Peyer's patch (tissue), 4 donors: Measurements from ENCODE around the gene SESN2. TPM values are rescaled to one million over a fixed set of nuclear protein-coding genes. Genes with fewer than 3 reads are reported as not detected.

Experiments
- DNase-seq, 3 donors: peaks; one replicate each; pipeline ENCODE4 v3.0.0-alpha.2; 2017 to 2019
- H3K27ac ChIP-seq, 4 donors: fragments of 200-600 bp; sonication (generic); one replicate each; pipeline ENCODE4 v1.5.1; 2016 to 2019
- H3K27me3 ChIP-seq, 2 donors: fragments of 200-600 bp; sonication (generic); one replicate each; pipeline ENCODE4 v1.5.1; 2019
- H3K36me3 ChIP-seq, 3 donors: fragments of 200-600 bp; sonication (generic); one replicate each; pipeline ENCODE4 v1.5.1; 2016 to 2019
- H3K4me1 ChIP-seq, 4 donors: fragments of 200-600 bp; sonication (generic); one replicate each; pipeline ENCODE4 v1.5.1; 2016 to 2019
- H3K4me3 ChIP-seq, 4 donors: fragments of 200-600 bp; sonication (generic); 1 replicate in 3 of 4; 2 replicates in 1 of 4; pipeline ENCODE4 v1.5.1; 2016 to 2019; ENCODE audit warnings: mild to moderate bottlenecking in 1 of 4
- H3K9me3 ChIP-seq, 4 donors: fragments of 200-600 bp; sonication (generic); one replicate each; pipeline ENCODE4 v1.5.1; 2016 to 2019; ENCODE audit warnings: mild to moderate bottlenecking in 1 of 4
- POLR2A ChIP-seq, 2 donors: fragments of 450-650 bp; IDR thresholded peaks; one replicate each; pipeline ENCODE4 v1.5.1; 2017; ENCODE audit warnings: antibody characterized with exemption in 2 of 2, mild to moderate bottlenecking in 2 of 2, moderate library complexity in 2 of 2
- total RNA-seq, 4 donors: library from RNA; depleted of rRNA; stranded (reverse); fragments of >200 nt; gene quantifications; one replicate each; pipeline ENCODE4 v1.1.0, GENCODE V29; 2016
- TF ChIP-seq, protein P1 (sequence below), 6 experiments: fragments of 450-650 bp in 4 of 6; fragments of 200-600 bp in 2 of 6; sonication (generic) in 1 of 6; IDR thresholded peaks; one replicate each; pipeline ENCODE4 v1.5.1; 2017 to 2019; ENCODE audit warnings: antibody characterized with exemption in 6 of 6, mild to moderate bottlenecking in 3 of 6, moderate library complexity in 1 of 6

Gene SESN2
- total RNA-seq, result 10 to 100 TPM in 3 of 4 donors, 1 to 10 TPM in 1; 4.1 to 33.8 (median 26.1) TPM

GRCh38 chr1:28259252-28259933 is at the start of gene SESN2:
SESN2 (plus strand) TSS chr1:28259518; CDS start chr1:28259848, 330 bp downstream.
- Histone ChIP-seq H3K4me1 (peaks cover 0 to 39% (median 0%) of the 10 kb centered on the region in 4 donors), H3K4me3 (peak within 1 kb of the TSS; percentile 68 to 99 (median 86)), H3K27me3 (no peaks in the 10 kb centered on the region), H3K36me3 (no peaks in the 10 kb centered on the region), H3K9me3 (no peaks in the 10 kb centered on the region), H3K27ac (peak within 1 kb of the TSS; percentile 76 to 94 (median 82))
- peak; percentile 98 for TF ChIP-seq POLR2A (IDR thresholded peaks at IDR 0.05)
- TF ChIP-seq, protein P1, sequence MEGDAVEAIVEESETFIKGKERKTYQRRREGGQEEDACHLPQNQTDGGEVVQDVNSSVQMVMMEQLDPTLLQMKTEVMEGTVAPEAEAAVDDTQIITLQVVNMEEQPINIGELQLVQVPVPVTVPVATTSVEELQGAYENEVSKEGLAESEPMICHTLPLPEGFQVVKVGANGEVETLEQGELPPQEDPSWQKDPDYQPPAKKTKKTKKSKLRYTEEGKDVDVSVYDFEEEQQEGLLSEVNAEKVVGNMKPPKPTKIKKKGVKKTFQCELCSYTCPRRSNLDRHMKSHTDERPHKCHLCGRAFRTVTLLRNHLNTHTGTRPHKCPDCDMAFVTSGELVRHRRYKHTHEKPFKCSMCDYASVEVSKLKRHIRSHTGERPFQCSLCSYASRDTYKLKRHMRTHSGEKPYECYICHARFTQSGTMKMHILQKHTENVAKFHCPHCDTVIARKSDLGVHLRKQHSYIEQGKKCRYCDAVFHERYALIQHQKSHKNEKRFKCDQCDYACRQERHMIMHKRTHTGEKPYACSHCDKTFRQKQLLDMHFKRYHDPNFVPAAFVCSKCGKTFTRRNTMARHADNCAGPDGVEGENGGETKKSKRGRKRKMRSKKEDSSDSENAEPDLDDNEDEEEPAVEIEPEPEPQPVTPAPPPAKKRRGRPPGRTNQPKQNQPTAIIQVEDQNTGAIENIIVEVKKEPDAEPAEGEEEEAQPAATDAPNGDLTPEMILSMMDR (IDR thresholded peaks at IDR 0.05), result no peak
- DNase-seq, result peak; percentile 99 to 100 (median 99)

DNA sequence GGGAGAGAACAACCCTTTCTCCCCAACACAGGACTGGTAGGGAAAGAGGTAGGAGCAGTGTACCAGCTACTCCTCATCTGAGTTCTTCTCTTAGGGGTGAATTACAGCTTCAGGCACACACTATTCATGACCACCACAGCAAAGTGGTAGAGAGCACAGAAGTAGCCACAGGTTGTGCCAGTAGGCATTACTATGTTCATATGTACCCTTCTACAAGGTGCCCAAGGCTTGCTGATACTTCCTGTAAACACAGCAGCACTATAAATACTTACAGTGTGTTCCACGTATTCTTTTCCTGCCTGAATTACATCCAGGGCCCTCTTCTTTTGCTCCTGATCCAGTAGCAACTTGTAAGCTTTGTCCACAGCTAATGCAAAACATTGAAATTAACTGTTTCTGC is 49.6 kb upstream of the SESN2 start:
- TF ChIP-seq, protein P1 (IDR thresholded peaks at IDR 0.05), result no peak
- TF ChIP-seq POLR2A (IDR thresholded peaks at IDR 0.05), result no peak
- H3K9me3 ChIP-seq, result no peaks in the 10 kb centered on the region
- peaks cover 0 to 83% (median 0%) of the 10 kb centered on the region in 3 donors for H3K36me3 ChIP-seq
- H3K4me3 ChIP-seq, result no peak overlapping the region
- no peaks in the 10 kb centered on the region for H3K27me3 ChIP-seq
- no peak overlapping the region for H3K27ac ChIP-seq
- DNase-seq, result no peak
- peaks cover 0 to 7% (median 0%) of the 10 kb centered on the region in 4 donors for H3K4me1 ChIP-seq

DNA sequence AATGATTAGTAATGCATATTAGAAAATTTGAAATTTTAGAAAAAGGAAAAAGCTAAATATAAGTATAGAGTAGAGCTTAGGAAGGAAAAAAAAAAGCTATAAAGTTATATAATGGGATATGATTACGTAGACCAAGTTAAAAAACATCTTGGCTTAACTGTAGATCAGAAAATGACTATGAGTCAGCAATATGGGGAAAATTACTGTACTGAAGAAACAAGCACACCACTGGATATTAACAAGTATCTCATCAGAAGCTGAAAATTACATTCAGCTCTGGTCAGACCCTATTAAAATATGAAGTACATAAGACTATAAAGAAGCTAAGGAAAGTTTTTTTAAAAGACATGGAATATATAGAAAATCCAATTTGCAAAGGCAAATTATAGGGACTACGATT is 46.0 kb upstream of the SESN2 start:
- TF ChIP-seq, protein P1 (IDR thresholded peaks at IDR 0.05), result no peak
- TF ChIP-seq POLR2A (IDR thresholded peaks at IDR 0.05), result no peak
- Histone ChIP-seq H3K4me3 (no peak overlapping the region), H3K27me3 (no peaks in the 10 kb centered on the region), H3K9me3 (no peaks in the 10 kb centered on the region), H3K4me1 (no peaks in the 10 kb centered on the region), H3K27ac (no peak overlapping the region), H3K36me3 (peaks cover 0 to 65% (median 0%) of the 10 kb centered on the region in 3 donors)
- DNase-seq, result no peak

DNA sequence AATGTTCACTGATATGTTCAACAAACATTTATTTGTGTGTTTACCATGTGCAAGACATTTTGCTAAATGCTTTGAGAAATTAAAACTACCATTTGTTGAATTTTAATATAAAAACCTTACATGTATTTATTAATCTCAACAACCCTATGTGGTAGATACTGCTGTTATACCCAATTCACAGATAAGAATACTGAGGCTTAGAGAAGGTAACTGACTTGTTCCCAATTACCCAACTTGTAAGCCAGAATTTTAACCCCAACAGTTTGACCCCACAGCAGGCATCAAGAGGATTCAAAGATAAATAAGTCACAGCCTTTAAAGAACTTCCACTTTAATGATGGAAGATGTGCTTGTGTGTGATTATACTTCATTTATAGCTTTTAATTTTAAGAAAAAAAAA is 30.2 kb upstream of the SESN2 start:
- peaks cover 0 to 48% (median 6%) of the 10 kb centered on the region in 3 donors for H3K36me3 ChIP-seq
- H3K27ac ChIP-seq, result no peak overlapping the region
- H3K4me1 ChIP-seq, result peaks cover 0 to 22% (median 8%) of the 10 kb centered on the region in 4 donors
- TF ChIP-seq, protein P1 (IDR thresholded peaks at IDR 0.05), result no peak
- TF ChIP-seq POLR2A (IDR thresholded peaks at IDR 0.05), result no peak
- H3K27me3 ChIP-seq, result no peaks in the 10 kb centered on the region
- DNase-seq, result no peak
- no peaks in the 10 kb centered on the region for H3K9me3 ChIP-seq
- H3K4me3 ChIP-seq, result no peak overlapping the region

DNA sequence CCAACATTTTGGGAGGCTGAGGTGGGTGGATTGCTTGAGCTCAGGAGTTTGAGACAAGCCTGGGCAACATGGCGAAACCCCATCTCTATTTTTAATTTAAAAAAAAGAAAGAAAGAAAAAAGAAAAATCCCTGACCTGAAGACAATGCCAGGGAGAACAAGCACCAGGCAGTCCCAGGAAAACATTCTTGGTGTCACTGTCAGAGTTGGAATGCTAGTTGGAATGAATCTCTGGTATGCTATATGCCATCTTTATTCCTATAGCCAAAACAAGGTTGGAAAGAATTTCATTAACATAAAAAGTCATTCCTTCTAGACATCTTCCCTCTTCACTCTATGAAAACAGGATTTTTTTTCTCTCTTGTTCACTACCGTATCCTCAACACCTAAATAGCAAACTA is 29.3 kb upstream of the SESN2 start:
- no peak overlapping the region for H3K27ac ChIP-seq
- no peak overlapping the region for H3K4me3 ChIP-seq
- no peaks in the 10 kb centered on the region for H3K27me3 ChIP-seq
- H3K9me3 ChIP-seq, result no peaks in the 10 kb centered on the region
- no peak for DNase-seq
- H3K4me1 ChIP-seq, result peaks cover 0 to 22% (median 8%) of the 10 kb centered on the region in 4 donors
- TF ChIP-seq, protein P1 (IDR thresholded peaks at IDR 0.05), result no peak
- no peak for TF ChIP-seq POLR2A (IDR thresholded peaks at IDR 0.05)
- peaks cover 0 to 39% (median 6%) of the 10 kb centered on the region in 3 donors for H3K36me3 ChIP-seq
